GM20000 (cell line): ENCODE data around the gene GOLPH3.

Source experiments
- DNase-seq: peaks from one replicate; pipeline ENCODE4 v3.0.0; 2012; ENCODE audit warnings: low spot score
- CTCF ChIP-seq: IDR thresholded peaks from 2 replicates; pipeline ENCODE4 v1.5.1; 2012; ENCODE audit warnings: mild to moderate bottlenecking, control low read depth; ENCODE audit errors: extremely low read depth, missing control alignments

Gene GOLPH3

GRCh38 chr5:32156635-32157034, 17.5 kb downstream of the GOLPH3 start:
- DNase-seq, result no peak

GRCh38 chr5:32155211-32155610, 18.9 kb downstream of the GOLPH3 start:
- DNase-seq, result no peak
- no peak for TF ChIP-seq CTCF

More at GRCh38 chr5:32156635-32157034, 17.5 kb downstream of the GOLPH3 start:
- no peak for TF ChIP-seq CTCF

GRCh38 chr5:32153723-32154122, 20.4 kb downstream of the GOLPH3 start:
- DNase-seq, result no peak
- no peak for TF ChIP-seq CTCF

- no peak for DNase-seq
- TF ChIP-seq CTCF, result no peak
These were observed 22.9 kb downstream of the GOLPH3 start for GRCh38 chr5:32151198-32151597.

GRCh38 chr5:32150366-32150765, 23.8 kb downstream of the GOLPH3 start:
- no peak for DNase-seq
- TF ChIP-seq CTCF, result no peak

- no peak for DNase-seq
- TF ChIP-seq CTCF, result no peak
These were observed 26.2 kb downstream of the GOLPH3 start for GRCh38 chr5:32147959-32148358.

GRCh38 chr5:32147236-32147635, 26.9 kb downstream of the GOLPH3 start:
- TF ChIP-seq CTCF, result no peak
- DNase-seq, result no peak
